Activated T-cell treated with anti-CD3 and anti-CD28 coated beads, Interleukin-2, amount 50 U/mL, for 4 hours (primary cell): ENCODE data around the gene VPS35L. TPM values are rescaled to one million over a fixed set of nuclear protein-coding genes. Genes with fewer than 3 reads are reported as not detected.
A peak's percentile ranks its signal among the peaks of the same experiment; 100 is the strongest.

Source experiments
- ATAC-seq, 2 donors: fragments of 200-7000 bp; cut with Tn5 transposase; one replicate each; pipeline ENCODE4 v1.10.0; 2021
- DNase-seq: peaks from one replicate; pipeline ENCODE4 v3.0.0-alpha.2; 2020
- H3K27me3 Mint-ChIP-seq: one replicate; pipeline ENCODE4 v1.8.0; 2021; ENCODE audit warnings: low read depth, mixed read lengths
- H3K36me3 Mint-ChIP-seq: one replicate; pipeline ENCODE4 v1.8.0; 2022; ENCODE audit warnings: mixed read lengths; ENCODE audit not compliant: insufficient read depth
- H3K4me1 Mint-ChIP-seq: one replicate; pipeline ENCODE4 v1.8.0; 2021; ENCODE audit warnings: low read depth, mixed read lengths
- H3K4me3 Mint-ChIP-seq: one replicate; pipeline ENCODE4 v1.8.0; 2021; ENCODE audit warnings: mild to moderate bottlenecking, moderate library complexity, mixed read lengths
- H3K9me3 Mint-ChIP-seq: one replicate; pipeline ENCODE4 v1.8.0; 2021; ENCODE audit warnings: mixed read lengths
- total RNA-seq, 3 donors: library from RNA; stranded (reverse); gene quantifications; one replicate each; pipeline ENCODE4 v1.2.1, GENCODE V29; 2021

Gene VPS35L
- total RNA-seq, 3 donors from 2014 or later: 29.9 to 34.5 (median 30.9) TPM

DNA sequence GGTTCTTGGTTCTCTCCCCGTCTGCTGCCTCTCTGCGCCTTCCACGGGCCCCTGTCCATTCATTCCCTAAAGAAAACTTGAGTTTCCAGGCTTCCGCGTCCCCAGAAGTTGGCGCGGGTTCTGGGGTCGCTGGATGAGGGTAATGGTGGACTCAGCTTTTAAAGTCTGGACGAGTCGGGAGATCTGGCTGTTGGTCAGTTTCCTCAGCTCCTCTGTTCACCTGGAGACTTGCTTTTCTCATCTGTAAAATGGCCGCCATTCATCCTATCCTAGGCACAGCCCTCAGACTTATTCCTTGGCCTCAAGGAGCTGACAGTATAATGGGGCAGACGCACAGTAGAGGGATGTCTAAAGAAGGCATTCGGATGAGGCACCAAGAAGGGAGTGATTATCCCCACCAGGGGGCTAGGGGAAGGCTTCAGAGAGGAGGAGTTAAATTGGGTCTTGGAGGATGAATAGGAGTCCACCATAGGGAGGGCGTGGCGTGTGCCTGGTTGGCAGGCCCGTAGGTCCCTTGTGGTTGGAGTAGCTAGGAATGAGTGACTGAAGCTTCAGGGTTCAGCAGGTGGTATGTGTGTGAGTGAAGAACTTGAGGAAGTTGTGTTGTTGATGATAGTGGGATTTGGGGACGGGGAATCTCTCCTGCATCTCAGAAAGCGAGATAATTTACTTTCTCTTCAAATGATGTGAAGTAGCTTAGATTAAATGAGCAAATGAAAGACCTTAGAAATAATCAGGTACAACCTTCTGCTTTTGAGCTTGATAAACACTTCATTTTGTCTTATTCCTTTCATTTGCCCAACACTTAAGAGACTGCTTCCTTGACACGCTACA lies 652 bp downstream of the VPS35L start:
- peak; percentile 5 for DNase-seq
- no peaks in the 10 kb centered on the region for H3K27me3 Mint-ChIP-seq
- H3K4me3 Mint-ChIP-seq: peak overlapping the region; percentile 88
- H3K36me3 Mint-ChIP-seq: no peaks in the 10 kb centered on the region
- ATAC-seq: peak in 1 of 2 donors; percentile 0
- peaks cover 18% of the 10 kb centered on the region for H3K4me1 Mint-ChIP-seq
- no peaks in the 10 kb centered on the region for H3K9me3 Mint-ChIP-seq

GRCh38 chr16:19559242-19559910 lies 3.9 kb downstream of the VPS35L start:
- peaks cover 6% of the 10 kb centered on the region for H3K36me3 Mint-ChIP-seq
- no peaks in the 10 kb centered on the region for H3K27me3 Mint-ChIP-seq
- peaks cover 5% of the 10 kb centered on the region for H3K9me3 Mint-ChIP-seq
- no peak for DNase-seq
- no peak overlapping the region for H3K4me3 Mint-ChIP-seq
- ATAC-seq: no peak
- H3K4me1 Mint-ChIP-seq: peaks cover 18% of the 10 kb centered on the region

- H3K4me3 Mint-ChIP-seq: no peak overlapping the region
- H3K4me1 Mint-ChIP-seq: peaks cover 13% of the 10 kb centered on the region
- peaks cover 5% of the 10 kb centered on the region for H3K9me3 Mint-ChIP-seq
- DNase-seq (no peak), ATAC-seq (no peak)
- peaks cover 6% of the 10 kb centered on the region for H3K36me3 Mint-ChIP-seq
- no peaks in the 10 kb centered on the region for H3K27me3 Mint-ChIP-seq
Observed at GRCh38 chr16:19560078-19560477, 4.6 kb downstream of the VPS35L start.

- DNase-seq (no peak), ATAC-seq (no peak)
- no peak overlapping the region for H3K4me3 Mint-ChIP-seq
- peaks cover 3% of the 10 kb centered on the region for H3K4me1 Mint-ChIP-seq
- no peaks in the 10 kb centered on the region for H3K27me3 Mint-ChIP-seq
- H3K9me3 Mint-ChIP-seq: peaks cover 5% of the 10 kb centered on the region
- peaks cover 16% of the 10 kb centered on the region for H3K36me3 Mint-ChIP-seq
Observed at GRCh38 chr16:19563377-19563776, 7.9 kb downstream of the VPS35L start.

GRCh38 chr16:19566362-19566761 lies 10.9 kb downstream of the VPS35L start:
- Mint-ChIP-seq H3K4me1 (peaks cover 2% of the 10 kb centered on the region), H3K27me3 (no peaks in the 10 kb centered on the region), H3K36me3 (peaks cover 29% of the 10 kb centered on the region), H3K4me3 (no peak overlapping the region), H3K9me3 (peaks cover 5% of the 10 kb centered on the region)
- ATAC-seq (no peak), DNase-seq (no peak)

DNA sequence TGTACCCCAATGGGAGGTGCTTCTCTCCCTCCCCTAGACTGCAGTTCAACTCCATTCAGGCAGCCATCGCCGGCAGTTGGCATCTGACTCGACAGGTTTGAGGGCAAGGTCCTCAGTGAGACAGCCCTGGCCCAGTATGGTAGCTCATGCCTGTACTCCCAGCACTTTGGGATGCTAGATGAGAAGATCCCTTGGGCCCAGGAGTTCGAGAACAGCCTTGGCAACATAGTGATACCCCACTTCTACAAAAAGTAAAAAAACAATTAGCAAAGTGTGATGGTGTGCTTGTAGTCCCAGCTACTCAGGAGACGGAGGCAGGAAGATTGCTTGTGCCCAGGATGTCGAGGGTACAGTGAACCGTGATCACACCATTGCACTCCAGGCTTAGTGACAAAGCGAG lies 12.1 kb downstream of the VPS35L start:
- H3K36me3 Mint-ChIP-seq: peaks cover 29% of the 10 kb centered on the region
- no peak for ATAC-seq

DNA sequence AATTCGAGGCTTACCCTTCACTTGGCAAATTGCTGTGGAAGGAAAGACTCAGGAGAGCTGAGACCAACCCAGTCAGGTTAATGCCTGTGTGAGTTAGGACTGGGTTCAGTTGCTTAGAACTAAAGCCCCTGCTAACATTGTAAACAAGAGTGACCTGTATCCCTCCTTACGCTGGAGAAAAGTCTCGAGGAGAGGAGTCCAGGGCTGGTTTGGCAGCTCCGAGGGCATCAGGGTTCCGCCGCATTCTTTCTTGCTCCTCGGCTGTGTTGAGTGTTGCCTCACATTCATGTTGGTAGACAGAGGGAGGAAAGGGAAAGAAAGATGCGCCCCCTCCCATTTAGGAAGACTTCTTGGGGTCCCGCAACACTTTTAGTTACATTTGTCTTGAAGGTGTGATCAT lies 18.5 kb downstream of the VPS35L start:
- peaks cover 46% of the 10 kb centered on the region for H3K36me3 Mint-ChIP-seq
- no peak overlapping the region for H3K4me3 Mint-ChIP-seq
- ATAC-seq (no peak), DNase-seq (no peak)
- no peaks in the 10 kb centered on the region for H3K9me3 Mint-ChIP-seq
- no peaks in the 10 kb centered on the region for H3K4me1 Mint-ChIP-seq
- no peaks in the 10 kb centered on the region for H3K27me3 Mint-ChIP-seq

More for the DNA sequence above, 12.1 kb downstream of the VPS35L start:
- no peak for DNase-seq
- Mint-ChIP-seq H3K27me3 (no peaks in the 10 kb centered on the region), H3K9me3 (peaks cover 5% of the 10 kb centered on the region), H3K4me1 (no peaks in the 10 kb centered on the region), H3K4me3 (no peak overlapping the region)

GRCh38 chr16:19574615-19575014 lies 19.1 kb downstream of the VPS35L start:
- no peak overlapping the region for H3K4me3 Mint-ChIP-seq
- ATAC-seq: no peak
- no peaks in the 10 kb centered on the region for H3K4me1 Mint-ChIP-seq
- DNase-seq: no peak
- no peaks in the 10 kb centered on the region for H3K27me3 Mint-ChIP-seq
- peaks cover 43% of the 10 kb centered on the region for H3K36me3 Mint-ChIP-seq
- no peaks in the 10 kb centered on the region for H3K9me3 Mint-ChIP-seq

DNA sequence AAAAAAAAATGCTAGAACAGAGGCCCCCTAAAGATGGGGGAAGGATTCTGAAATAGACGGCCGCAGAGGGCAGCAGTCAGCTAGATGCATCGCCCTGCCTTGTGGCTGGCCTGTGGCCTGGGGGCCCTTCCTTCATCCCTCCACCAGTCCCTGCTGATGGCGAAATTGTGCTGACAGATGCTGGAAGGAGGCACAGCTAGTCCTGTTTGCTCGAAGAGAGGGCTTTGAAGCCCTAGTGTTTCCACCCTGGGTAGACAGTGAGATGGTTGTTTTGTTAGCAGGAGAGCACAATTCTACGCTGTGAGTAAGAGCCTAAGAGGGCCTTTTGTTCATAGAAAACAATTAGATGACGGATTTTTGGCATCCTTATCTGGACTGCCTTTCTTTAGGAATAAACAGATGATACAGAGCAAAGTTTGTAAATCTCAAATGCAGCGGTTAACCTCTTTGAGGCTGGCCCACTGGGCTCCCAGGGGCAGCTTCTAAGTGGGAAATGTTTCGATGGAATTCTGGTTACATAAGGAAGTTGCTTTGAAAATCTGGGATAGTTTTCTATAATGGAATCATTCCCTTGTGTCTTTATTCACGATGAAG lies 23.0 kb downstream of the VPS35L start:
- Mint-ChIP-seq H3K9me3 (peaks cover 5% of the 10 kb centered on the region), H3K36me3 (peaks cover 64% of the 10 kb centered on the region), H3K27me3 (no peaks in the 10 kb centered on the region)

GRCh38 chr16:19582050-19582831 lies 26.7 kb downstream of the VPS35L start:
- peaks cover 57% of the 10 kb centered on the region for H3K36me3 Mint-ChIP-seq

More for the DNA sequence above, 23.0 kb downstream of the VPS35L start:
- Mint-ChIP-seq H3K4me3 (no peak overlapping the region), H3K4me1 (no peaks in the 10 kb centered on the region)
- DNase-seq (no peak), ATAC-seq (no peak)

DNA sequence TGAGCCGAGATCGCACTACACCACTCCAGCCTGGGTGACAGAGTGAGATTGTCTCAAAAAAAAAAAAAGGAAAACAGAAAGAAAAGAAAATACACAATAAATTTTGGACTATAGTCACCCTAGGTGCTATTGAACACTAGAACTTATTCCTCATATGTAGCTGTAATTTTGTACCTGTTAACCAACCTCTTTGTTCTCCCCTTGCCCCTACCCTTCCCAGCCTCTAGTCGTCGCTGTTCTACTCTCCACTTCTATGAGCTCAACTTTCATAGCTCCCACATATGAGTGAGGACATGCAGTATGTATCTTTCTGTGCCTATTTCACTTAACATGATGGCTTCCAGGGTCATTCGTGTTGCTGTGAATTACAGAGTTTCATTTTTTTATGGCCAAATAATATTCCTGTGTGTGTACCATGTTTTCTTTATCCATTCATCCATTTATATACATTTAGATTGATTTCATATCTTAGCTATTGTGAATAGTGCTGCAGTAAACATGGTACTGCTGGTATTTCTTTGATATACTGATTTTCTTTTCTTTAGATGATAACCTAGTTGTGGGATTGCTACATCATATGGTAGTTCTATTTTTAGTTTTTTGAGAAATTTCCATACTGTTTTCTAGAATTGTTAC lies 28.3 kb downstream of the VPS35L start:
- ATAC-seq (peak in 1 of 2 donors; percentile 65), DNase-seq (peak; percentile 7)
- H3K27me3 Mint-ChIP-seq: no peaks in the 10 kb centered on the region
- H3K4me3 Mint-ChIP-seq: no peak overlapping the region
- H3K9me3 Mint-ChIP-seq: peaks cover 5% of the 10 kb centered on the region
- H3K36me3 Mint-ChIP-seq: peaks cover 48% of the 10 kb centered on the region
- peaks cover 10% of the 10 kb centered on the region for H3K4me1 Mint-ChIP-seq

More at GRCh38 chr16:19582050-19582831, 26.7 kb downstream of the VPS35L start:
- Mint-ChIP-seq H3K27me3 (no peaks in the 10 kb centered on the region), H3K9me3 (peaks cover 5% of the 10 kb centered on the region), H3K4me1 (peaks cover 6% of the 10 kb centered on the region), H3K4me3 (no peak overlapping the region)
- ATAC-seq: no peak
- DNase-seq: no peak

GRCh38 chr16:19588661-19589060 lies 33.2 kb downstream of the VPS35L start:
- DNase-seq (no peak), ATAC-seq (no peak)
- Mint-ChIP-seq H3K36me3 (peaks cover 21% of the 10 kb centered on the region), H3K9me3 (no peaks in the 10 kb centered on the region), H3K27me3 (no peaks in the 10 kb centered on the region), H3K4me1 (peaks cover 15% of the 10 kb centered on the region), H3K4me3 (no peak overlapping the region)

- no peak for DNase-seq
- H3K27me3 Mint-ChIP-seq: no peaks in the 10 kb centered on the region
- no peak for ATAC-seq
- H3K9me3 Mint-ChIP-seq: no peaks in the 10 kb centered on the region
- H3K4me3 Mint-ChIP-seq: no peak overlapping the region
- H3K4me1 Mint-ChIP-seq: peaks cover 12% of the 10 kb centered on the region
- H3K36me3 Mint-ChIP-seq: peaks cover 18% of the 10 kb centered on the region
Observed at GRCh38 chr16:19589106-19589505, 33.6 kb downstream of the VPS35L start.
